ENCODE data around the gene HS3ST3A1. TPM values are rescaled to one million over a fixed set of nuclear protein-coding genes. Genes with fewer than 3 reads are reported as not detected.

HS3ST3A1 gene
- 85.1 and 99.3 TPM in 2 replicates for total RNA-seq (2014; rRNA removed; shearing (Covaris generic))
- polyA plus RNA-seq (2016; fragmentation: Nextera tagmentation; extraction: Ambion mirVana): 39.2 and 39.5 TPM in 2 replicates

- Histone ChIP-seq H2AFZ (peak within 1 kb of the TSS; percentile 75), H3K4me3 (peak within 1 kb of the TSS; percentile 98), H3K4me1 (ENCODE audit: insufficient read depth) (peaks cover 7% of the 10 kb centered on the region), H3F3A (ENCODE audit: insufficient read depth) (peaks cover 24% of the 10 kb centered on the region), H3K4me2 (ENCODE audit: unreplicated experiment) (peak within 1 kb of the TSS; percentile 99), H3K9me2 (ENCODE audit: insufficient read depth) (no peaks in the 10 kb centered on the region), H3K9ac (peak within 1 kb of the TSS; percentile 92), H3K27ac (peak within 1 kb of the TSS; percentile 74), H3K36me3 (ENCODE audit: low read depth) (no peaks in the 10 kb centered on the region), H3K27me3 (replicated peaks; ENCODE audit: insufficient read depth) (no peaks in the 10 kb centered on the region), H4K20me1 (ENCODE audit: insufficient read depth) (no peaks in the 10 kb centered on the region), H3K79me2 (ENCODE audit: insufficient read depth) (peaks cover 58% of the 10 kb centered on the region), H3K9me3 (ENCODE audit: low read depth) (no peaks in the 10 kb centered on the region)
- 1 to 2% methylated on average over 30 to 51 of the region's 61 CpGs for WGBS, 2 experiments (ENCODE audit: low coverage in 1 of 2, low lambda C conversion rate in 2 of 2, missing lambda C conversion rate in 2 of 2)
- DNase-seq: peak; percentile 97
- in situ Hi-C loops (cut with MboI): no loop called here
- TF ChIP-seq EZH2 (IDR thresholded peaks at IDR 0.05; ENCODE audit: insufficient read depth, poor library complexity, severe bottlenecking) (no peak), EZH2phosphoT487 (IDR thresholded peaks at IDR 0.05; ENCODE audit: insufficient read depth, low read depth) (no peak)
Observed at GRCh38 chr17:13601776-13602551, at the start of gene HS3ST3A1. Gene HS3ST3A1 (minus strand): TSS chr17:13601929. CDS start chr17:13601129, 800 bp downstream.

GRCh38 chr17:13650096-13650675 lies 48.5 kb upstream of the HS3ST3A1 start:
- H3K27ac ChIP-seq: no peak overlapping the region
- no peak overlapping the region for H3K4me3 ChIP-seq
- no peak for DNase-seq
- TF ChIP-seq EZH2phosphoT487 (IDR thresholded peaks at IDR 0.05; ENCODE audit: insufficient read depth, low read depth) (no peak), EZH2 (IDR thresholded peaks at IDR 0.05; ENCODE audit: insufficient read depth, poor library complexity, severe bottlenecking) (no peak)
- no peak overlapping the region for H3K4me2 ChIP-seq (ENCODE audit: unreplicated experiment)
- peaks cover 15% of the 10 kb centered on the region; the same call in 1 of the 2 replicates for H3F3A ChIP-seq (ENCODE audit: insufficient read depth)
- no peaks in the 10 kb centered on the region for H3K79me2 ChIP-seq (ENCODE audit: insufficient read depth)
- H4K20me1 ChIP-seq (ENCODE audit: insufficient read depth): no peaks in the 10 kb centered on the region
- peaks cover 13% of the 10 kb centered on the region for H3K4me1 ChIP-seq (ENCODE audit: insufficient read depth)
- no peak overlapping the region for H2AFZ ChIP-seq
- in situ Hi-C loops (cut with MboI): no loop called here
- H3K36me3 ChIP-seq (ENCODE audit: low read depth): no peaks in the 10 kb centered on the region
- H3K9ac ChIP-seq: no peak overlapping the region
- no peaks in the 10 kb centered on the region for H3K9me2 ChIP-seq (ENCODE audit: insufficient read depth)
- H3K9me3 ChIP-seq (ENCODE audit: low read depth): no peaks in the 10 kb centered on the region
- WGBS, 2 experiments (ENCODE audit: low coverage in 1 of 2, low lambda C conversion rate in 2 of 2, missing lambda C conversion rate in 2 of 2): 84 to 86% methylated on average over 4 of the region's 4 CpGs
- H3K27me3 ChIP-seq (replicated peaks; ENCODE audit: insufficient read depth): no peaks in the 10 kb centered on the region

- Histone ChIP-seq H3K9me2 (ENCODE audit: insufficient read depth) (no peaks in the 10 kb centered on the region), H3K36me3 (ENCODE audit: low read depth) (no peaks in the 10 kb centered on the region), H3K4me1 (ENCODE audit: insufficient read depth) (peaks cover 13% of the 10 kb centered on the region), H3K4me2 (ENCODE audit: unreplicated experiment) (no peak overlapping the region), H3F3A (ENCODE audit: insufficient read depth) (peaks cover 15% of the 10 kb centered on the region; the same call in 1 of the 2 replicates), H2AFZ (peak overlapping the region; percentile 43), H3K9me3 (ENCODE audit: low read depth) (no peaks in the 10 kb centered on the region), H3K4me3 (no peak overlapping the region), H3K27ac (no peak overlapping the region), H3K79me2 (ENCODE audit: insufficient read depth) (no peaks in the 10 kb centered on the region), H3K27me3 (replicated peaks; ENCODE audit: insufficient read depth) (no peaks in the 10 kb centered on the region), H3K9ac (no peak overlapping the region), H4K20me1 (ENCODE audit: insufficient read depth) (no peaks in the 10 kb centered on the region)
- TF ChIP-seq EZH2 (IDR thresholded peaks at IDR 0.05; ENCODE audit: insufficient read depth, poor library complexity, severe bottlenecking) (no peak), EZH2phosphoT487 (IDR thresholded peaks at IDR 0.05; ENCODE audit: insufficient read depth, low read depth) (no peak)
- 54 to 61% methylated on average over 6 of the region's 6 CpGs for WGBS, 2 experiments (ENCODE audit: low coverage in 1 of 2, low lambda C conversion rate in 2 of 2, missing lambda C conversion rate in 2 of 2)
- in situ Hi-C loops (cut with MboI): no loop called here
- peak; percentile 45 for DNase-seq
Observed at GRCh38 chr17:13647543-13648021, 45.9 kb upstream of the HS3ST3A1 start.

GRCh38 chr17:13646969-13647542 lies 45.3 kb upstream of the HS3ST3A1 start:
- peaks cover 13% of the 10 kb centered on the region for H3K4me1 ChIP-seq (ENCODE audit: insufficient read depth)
- H4K20me1 ChIP-seq (ENCODE audit: insufficient read depth): no peaks in the 10 kb centered on the region
- in situ Hi-C loops (cut with MboI): no loop called here
- 67 to 69% methylated on average over 5 of the region's 5 CpGs for WGBS, 2 experiments (ENCODE audit: low coverage in 1 of 2, low lambda C conversion rate in 2 of 2, missing lambda C conversion rate in 2 of 2)
- DNase-seq: peak; percentile 18
- peak overlapping the region; percentile 44 for H3K27ac ChIP-seq
- H3K9ac ChIP-seq: no peak overlapping the region
- H3K79me2 ChIP-seq (ENCODE audit: insufficient read depth): no peaks in the 10 kb centered on the region
- H3K9me3 ChIP-seq (ENCODE audit: low read depth): no peaks in the 10 kb centered on the region
- H3K27me3 ChIP-seq (replicated peaks; ENCODE audit: insufficient read depth): no peaks in the 10 kb centered on the region
- peak overlapping the region; percentile 59 for H2AFZ ChIP-seq
- no peaks in the 10 kb centered on the region for H3K9me2 ChIP-seq (ENCODE audit: insufficient read depth)
- peak overlapping the region; percentile 54 for H3K4me2 ChIP-seq (ENCODE audit: unreplicated experiment)
- H3F3A ChIP-seq (ENCODE audit: insufficient read depth): peaks cover 15% of the 10 kb centered on the region; the same call in 1 of the 2 replicates
- no peak overlapping the region for H3K4me3 ChIP-seq
- H3K36me3 ChIP-seq (ENCODE audit: low read depth): no peaks in the 10 kb centered on the region
- TF ChIP-seq EZH2phosphoT487 (IDR thresholded peaks at IDR 0.05; ENCODE audit: insufficient read depth, low read depth) (no peak), EZH2 (IDR thresholded peaks at IDR 0.05; ENCODE audit: insufficient read depth, poor library complexity, severe bottlenecking) (no peak)

Measured in GM23248 (cell line).